GM11168 (cell line): ENCODE results near the gene CSNK2A1.

Experiments used
- in situ Hi-C: fragments of 300-500 bp; cut with MboI; formaldehyde crosslinking; loops from one replicate; pipeline ENCODE4 v1.12.0; 2022; ENCODE audit warnings: low sequenced_read_pairs; ENCODE audit not compliant: unreplicated experiment

CSNK2A1 gene

DNA sequence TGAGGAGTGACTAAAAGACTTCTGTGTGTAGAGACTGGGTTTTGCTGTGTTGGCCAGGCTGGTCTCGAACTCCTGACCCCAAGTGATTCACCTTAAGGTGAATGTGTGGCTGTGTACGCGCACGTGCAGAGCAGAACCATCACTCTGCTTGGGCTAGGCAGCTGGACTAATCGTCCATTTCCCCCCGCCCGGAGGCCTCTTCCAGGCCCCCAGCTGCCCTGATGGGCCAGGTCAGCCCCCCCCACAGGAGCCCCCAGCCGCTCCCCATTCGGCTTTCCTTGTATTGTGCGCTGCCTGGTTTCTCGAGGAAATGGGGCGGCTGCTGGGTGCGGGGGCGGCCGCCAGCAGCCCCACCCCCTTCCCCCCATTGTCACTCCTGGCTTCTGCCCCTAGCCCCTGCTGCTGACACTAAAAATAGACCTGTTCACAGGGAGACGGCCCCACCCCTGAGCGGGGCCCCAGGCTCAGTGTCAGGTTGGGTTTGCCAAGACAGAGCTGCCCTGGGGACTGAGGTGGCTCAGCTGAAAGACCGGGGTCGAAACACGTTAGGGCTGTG, 24.6 kb upstream of the CSNK2A1 start:
- in situ Hi-C loops: no loop called here

DNA sequence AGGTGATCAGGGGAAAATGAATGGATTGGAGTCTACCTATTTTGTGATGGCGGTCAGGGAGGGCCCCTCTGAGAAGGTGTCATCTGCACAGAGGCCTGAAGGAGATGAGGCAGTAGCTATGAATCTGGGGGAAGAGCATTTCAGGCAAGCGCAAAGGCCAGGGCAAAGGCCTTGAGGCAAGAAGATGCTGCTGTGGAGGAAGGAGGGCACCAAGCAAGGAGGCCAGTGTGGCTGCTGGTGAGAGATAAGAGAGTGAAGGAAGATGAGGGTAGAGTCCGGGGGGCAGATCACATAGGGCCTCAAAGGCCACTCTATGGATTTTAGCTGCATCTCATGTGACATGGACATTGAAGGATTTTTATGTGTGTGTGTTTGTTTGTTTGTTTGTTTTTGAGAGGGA, 20.6 kb upstream of the CSNK2A1 start:
- in situ Hi-C loops: loop anchor here (5.0 kb wide), 1 partner anchor 83 kb away; no protein-coding TSS in a partner anchor

DNA sequence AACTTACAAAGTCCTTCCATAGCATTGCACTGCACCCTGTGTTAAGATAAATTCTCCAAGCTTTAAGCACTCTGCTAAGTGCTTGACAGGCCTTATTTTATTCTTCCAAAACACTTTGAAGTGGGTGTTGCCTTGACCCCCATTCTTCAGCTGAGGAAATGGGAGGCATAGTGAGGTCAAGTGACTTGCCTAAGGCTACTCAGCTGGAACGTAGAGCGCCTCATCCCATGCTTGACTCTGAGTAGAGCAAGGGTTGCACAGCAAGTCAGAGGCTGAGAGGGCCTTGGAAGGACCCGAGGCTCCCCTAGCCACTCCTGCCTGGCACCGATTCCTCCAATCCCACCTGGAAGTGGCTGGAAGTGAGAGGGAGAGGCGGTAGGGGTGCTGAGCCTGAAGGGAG, 19.6 kb upstream of the CSNK2A1 start:
- in situ Hi-C loops: loop anchor here (5.0 kb wide), 1 partner anchor 84 kb away; no protein-coding TSS in a partner anchor

DNA sequence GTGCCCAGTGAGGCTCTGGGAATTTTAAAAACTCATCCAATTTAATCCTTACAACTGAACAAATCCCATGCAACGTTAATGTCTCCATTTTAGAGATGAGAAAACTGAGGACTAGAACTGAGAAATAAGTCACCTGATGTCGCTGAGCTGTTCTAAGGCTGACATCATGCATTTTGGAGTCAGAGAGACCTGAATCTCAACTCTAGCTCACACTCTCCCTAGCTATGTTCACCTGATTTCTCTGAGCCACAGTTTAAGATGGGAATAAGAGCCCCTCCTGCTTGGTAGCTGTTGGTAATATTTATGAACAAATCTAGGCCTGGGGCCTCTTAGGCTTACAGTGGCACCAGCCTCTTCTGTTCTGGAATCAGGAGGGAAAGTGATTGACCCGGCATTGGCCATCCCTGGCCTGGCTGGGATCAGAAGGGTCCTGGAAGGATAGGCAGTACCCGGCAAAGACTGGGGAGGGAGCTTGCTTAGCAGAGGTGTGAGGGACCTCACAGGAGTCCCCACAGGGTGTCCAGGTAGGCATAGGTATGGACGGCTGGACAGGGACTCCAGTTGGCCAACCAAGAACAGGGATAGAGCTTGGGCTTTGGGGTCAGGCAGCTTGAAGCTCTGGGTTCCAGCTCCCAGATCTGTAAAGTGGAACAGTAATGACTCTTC, 18.8 kb upstream of the CSNK2A1 start:
- in situ Hi-C loops: loop anchor here (5.0 kb wide), 1 partner anchor 85 kb away; no protein-coding TSS in a partner anchor

DNA sequence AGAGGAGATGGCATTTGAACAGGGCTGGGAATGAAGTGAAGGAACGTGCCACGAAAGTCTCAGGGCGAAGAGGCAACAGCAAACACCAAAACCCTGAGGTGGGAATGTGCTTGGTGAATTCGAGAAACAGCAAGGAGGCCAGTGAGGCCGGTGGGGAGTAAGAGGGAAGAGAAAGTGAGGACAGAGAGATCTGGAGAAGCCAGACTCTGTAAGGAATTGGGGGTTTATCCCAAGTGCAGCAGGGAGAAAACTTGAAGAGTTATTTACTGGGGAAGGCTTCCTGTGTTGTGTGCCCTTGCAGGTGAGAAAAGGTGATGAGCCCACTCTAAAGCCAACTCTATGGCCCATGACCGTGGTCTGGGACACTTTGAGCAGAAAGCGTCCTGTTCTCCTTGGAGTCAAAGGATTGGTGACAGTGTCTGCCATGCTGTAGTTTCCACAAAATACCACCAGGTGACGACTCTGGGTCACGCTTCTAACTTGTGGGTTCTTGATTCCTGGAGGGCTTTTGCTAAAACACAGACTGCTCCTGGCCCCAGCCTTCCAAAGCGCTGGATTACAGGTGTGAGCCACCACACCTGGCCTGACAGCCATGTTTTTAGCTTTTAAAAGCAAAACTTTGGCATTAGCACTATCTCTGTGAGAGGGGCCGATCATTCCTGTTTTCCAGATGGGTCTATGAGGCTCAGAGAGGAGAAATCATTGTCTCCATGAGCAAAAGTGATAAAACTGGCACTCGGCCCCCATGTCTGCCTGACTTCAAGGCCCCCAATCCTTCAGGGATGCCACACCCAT, 18.0 kb upstream of the CSNK2A1 start:
- in situ Hi-C loops: loop anchor here (5.0 kb wide), 1 partner anchor 86 kb away; no protein-coding TSS in a partner anchor

DNA sequence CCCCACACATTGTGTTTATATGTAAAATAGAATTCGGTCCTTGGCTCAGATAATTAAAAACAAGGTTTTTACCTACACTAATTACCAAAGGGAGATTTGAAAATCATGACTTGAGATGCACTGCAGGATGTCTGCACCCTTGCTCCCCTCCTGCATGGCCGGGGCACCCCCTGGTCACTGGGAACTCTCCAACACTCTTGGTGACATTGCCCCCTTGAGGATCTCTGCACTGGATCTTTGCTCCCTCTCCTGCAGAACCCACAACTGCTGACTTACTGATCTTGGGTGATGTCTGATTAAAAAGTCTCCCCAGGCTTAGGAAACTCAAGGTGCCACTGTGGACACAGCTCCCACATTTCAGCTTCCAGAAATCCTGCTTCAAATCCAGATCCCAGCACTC, 17.1 kb upstream of the CSNK2A1 start:
- in situ Hi-C loops: loop anchor here (5.0 kb wide), 1 partner anchor 87 kb away; no protein-coding TSS in a partner anchor

DNA sequence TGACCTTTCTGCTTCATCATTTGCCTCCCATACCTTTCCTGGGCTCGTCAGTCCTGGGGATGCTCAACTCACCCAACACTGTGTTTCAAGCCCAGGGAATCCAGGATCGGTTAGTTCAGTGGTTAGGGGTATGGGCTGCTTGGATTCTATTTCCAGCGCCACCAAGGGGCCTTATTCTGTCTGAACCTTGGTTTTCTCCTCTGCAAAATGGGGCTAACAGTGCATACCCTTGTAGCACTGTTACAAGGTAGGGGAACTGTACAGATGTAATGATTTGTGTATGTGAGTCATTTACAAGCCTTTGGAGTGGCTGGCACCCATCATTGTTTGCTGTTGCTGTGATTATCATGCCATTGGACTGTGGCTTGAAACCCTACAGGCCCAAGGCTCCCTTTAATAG, 14.5 kb upstream of the CSNK2A1 start:
- in situ Hi-C loops: no loop called here

DNA sequence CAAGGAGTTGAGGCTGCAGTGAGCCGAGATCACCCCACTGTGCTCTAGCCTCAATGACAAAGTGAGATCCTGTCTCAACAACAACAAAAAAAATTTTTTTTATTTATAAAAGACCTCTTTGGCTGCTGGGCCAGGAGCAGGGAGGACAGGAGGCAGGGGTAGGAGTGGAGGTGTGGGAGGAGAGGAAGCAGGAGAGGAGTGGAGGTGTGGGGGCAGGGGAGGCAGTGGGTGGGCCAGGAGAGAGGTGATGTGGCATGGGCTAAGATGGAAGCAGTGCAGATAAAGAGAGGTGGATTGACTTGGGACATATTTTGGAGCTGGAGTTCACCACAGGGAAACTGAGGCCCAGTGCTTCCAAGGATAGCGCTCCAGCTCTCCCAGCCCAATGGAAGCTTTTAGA, 13.4 kb upstream of the CSNK2A1 start:
- in situ Hi-C loops: no loop called here

DNA sequence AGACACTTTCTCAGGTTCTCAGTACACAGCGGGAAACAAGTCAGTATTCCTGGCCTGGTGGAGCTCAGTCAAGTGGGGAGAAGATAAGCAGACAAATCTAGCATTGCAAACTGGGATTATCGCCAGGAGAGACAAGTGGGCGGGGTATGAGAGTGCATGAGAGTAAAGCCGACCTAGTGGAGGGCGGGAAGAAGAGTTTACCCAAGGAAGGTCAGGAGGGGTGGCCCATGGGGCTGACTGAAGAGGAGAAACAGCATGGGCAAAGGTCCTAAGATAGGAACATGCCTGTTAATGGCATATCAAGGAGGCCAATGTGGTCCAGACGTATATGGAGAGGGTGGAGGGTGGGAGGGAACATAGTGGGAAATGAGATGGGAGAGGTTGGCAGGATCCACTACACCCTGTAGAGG, 12.4 kb upstream of the CSNK2A1 start:
- in situ Hi-C loops: no loop called here

DNA sequence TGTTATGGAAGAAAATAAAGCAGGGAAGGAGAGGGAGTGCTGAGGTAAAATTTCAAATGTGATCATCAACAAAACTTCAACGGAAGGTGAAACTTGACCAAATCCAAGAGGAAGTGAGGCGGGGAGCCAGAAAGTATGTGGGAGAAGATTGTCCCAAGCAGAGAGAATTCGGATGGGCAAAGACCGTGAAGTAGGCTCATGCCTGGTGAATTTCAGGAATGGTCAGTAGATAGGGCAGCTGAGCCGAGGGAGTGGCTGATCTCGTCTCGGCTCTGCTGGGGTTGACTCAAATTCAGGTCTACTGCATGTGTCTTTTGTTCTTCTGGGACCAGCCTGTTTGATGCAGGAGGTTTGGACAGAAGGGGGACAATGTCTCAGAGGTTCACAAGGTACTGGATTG, 7.0 kb upstream of the CSNK2A1 start:
- in situ Hi-C loops: no loop called here

DNA sequence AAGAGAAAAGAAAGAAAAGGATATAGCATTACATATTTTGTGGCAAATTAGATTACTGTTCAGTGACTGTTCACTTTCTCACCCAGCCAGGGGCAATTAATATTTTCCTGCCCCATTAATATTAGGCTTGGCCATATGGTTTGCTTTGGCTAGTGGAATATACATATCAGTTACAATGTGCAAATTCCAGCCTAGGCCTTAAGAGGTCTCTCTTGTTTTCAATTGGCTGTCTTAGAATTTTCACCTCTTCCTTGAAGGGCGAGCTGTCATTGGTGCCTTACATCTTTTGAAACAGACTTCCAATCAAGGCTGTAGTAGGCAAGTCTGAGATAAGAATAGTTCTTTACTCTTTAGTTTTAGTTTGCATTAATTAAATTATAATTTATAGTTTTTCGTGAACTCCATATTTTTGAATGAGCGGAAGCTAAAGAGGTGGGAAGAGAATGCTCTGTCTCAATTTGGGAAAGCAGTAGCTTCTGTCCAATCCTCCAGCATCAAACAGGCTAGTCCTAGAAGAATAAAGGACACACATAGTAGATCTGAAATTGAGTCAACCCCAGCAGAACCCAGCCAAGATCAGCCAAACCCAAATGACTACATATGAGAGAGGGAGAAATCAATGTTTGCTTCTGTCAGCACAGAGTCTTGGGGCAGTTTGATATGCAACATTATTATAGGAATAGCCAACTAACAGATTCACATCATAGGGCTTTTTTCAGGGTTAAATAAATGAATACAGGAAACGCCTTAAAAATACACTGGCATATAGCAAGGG, 6.3 kb upstream of the CSNK2A1 start:
- in situ Hi-C loops: no loop called here

DNA sequence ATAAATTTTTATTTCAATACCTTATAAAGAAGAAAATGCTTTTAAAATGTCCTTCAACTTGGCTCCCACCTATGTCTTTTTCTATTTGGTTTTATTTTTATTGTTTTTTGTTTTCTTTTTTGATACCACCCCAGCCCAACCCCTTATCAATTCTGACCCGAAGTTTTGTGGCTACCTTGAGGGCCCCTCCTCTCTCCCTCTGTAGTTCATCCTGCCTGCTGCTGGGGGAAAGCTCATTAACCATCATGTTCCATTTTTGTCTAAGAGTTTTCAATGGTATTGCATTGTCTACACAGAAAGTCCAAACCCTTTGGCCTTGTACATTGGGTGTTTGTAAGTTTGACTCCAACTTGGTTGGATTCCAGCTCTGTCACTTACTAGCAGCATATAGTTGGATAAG, 5.3 kb upstream of the CSNK2A1 start:
- in situ Hi-C loops: no loop called here

DNA sequence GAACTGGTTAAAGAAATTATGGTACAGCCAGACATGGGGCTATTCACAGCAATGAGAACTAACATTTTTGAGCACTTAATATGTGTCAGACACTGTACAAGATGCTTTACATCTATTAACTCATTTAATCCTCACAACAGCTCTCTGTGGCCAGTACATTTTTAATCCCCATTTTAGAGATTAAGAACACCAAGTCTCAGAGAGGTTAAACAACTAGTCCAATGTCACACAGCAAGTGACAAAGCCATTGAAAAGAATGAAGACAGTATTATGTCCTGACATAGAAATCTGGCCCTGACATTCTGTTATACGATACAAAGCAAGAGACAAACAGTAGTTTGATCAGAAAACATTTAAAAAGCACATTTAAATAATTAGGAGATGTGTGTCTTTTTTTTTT, 3.8 kb upstream of the CSNK2A1 start:
- in situ Hi-C loops: no loop called here

DNA sequence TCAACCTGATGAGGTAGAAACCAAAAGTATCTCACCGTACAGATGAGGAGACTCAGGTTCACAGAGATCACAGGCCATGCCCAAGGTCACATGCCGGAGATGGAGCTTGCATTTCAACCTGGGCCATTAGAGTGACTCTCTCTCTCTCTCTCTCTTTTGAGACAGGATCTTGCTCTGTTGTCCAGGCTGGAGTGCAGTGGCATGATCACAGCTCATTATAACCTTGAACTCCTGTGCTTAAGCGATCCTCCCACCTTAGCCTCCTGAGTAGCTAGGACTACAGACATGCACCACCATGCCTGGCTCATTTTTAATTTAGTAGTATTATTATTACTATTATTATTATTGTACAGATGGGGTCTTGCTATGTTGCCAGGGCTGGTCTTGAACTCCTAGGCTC, 2.8 kb upstream of the CSNK2A1 start:
- in situ Hi-C loops: no loop called here

DNA sequence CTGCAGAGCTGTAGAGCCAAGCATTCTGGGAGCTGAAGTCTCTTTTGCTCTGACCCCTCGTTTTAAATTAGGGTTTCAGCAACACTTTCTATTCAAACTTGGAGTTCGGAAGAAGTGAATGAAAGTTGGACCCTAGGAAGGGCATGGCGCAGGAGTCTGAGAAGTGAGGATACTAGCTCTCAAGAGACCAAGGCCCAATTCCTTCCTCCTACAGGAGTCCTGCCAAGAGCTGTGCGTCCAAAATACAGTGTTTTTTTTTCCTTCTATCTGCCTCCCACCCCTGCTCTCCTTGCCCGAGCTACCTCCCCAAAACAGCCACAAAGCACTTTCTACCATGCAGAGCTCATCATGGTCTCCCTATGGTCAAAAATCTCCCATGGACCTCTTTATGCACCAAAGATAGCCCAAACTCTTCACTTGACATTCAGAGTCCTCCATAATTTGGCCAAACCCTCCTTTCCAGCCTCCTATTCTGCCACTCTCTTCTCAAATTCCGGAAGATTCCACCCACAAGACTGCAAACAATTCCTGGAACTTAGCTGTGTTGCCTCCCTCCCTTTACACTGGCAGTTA, 649 bp upstream of the CSNK2A1 start:
- in situ Hi-C loops: no loop called here

DNA sequence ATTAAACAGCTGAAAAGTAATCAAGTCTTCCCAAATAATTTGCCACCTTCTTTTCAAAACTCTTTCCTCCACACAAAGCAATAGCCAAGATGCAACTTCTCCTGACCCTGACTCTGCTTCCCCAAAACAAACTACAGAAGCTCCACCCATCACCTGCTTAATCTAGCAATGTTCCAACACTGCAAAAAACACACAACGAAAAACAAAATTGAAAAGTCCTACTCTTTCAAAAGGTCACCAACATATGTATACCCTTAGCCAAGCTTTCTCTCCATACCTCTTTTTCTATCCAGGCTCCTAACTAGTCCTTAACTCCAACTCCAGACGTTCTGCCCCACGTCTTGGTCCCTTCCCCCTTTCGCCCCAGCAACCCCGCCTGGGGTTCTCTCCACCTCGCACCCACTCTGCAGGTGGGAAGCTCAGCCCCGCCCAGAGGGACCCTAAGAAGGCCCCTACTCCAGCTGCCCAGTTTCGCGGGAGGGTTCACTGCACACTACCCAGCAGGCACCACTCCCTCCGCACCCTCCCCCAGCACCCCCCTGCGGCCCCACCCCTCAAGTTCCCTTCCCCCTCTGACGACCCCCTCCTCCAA, 717 bp downstream of the CSNK2A1 start:
- in situ Hi-C loops: no loop called here

DNA sequence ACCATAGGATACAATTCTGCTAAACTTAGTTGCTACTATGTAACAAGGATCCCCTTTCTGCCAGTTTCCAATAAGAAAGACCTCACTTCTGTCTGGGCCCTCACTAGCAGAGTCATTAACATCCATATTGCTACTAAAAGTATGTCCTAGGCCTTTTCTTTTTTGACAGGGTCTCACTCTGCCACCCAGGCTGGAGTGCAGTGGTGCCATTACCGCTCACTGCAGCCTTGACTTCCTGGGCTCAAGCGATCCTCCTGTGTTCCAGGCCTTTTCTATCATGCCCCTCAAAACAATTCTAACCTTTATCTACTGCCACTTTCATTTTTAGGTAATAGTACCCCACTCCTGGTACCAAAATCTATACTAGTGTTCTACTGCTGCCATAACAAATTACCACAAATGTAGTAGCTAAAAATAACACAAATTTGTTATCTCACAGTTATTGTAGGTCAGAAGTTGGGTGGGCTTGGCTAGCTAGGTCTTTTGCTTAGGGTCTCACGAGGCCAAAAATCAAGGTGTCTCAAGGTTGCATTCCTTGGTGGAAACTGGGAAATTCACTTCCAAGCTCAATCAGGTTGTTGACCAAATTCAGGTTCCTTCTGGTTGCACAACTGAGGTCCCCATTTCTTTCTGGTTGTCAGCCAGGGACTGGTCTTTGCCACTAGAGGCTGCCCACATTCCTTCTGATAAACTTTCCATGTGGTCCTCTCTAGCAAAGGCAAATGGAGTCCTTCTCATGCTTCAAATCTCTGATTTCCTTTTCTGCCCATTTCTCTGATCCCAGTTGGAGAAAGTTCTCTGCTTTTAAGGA, 3.0 kb downstream of the CSNK2A1 start:
- in situ Hi-C loops: no loop called here

DNA sequence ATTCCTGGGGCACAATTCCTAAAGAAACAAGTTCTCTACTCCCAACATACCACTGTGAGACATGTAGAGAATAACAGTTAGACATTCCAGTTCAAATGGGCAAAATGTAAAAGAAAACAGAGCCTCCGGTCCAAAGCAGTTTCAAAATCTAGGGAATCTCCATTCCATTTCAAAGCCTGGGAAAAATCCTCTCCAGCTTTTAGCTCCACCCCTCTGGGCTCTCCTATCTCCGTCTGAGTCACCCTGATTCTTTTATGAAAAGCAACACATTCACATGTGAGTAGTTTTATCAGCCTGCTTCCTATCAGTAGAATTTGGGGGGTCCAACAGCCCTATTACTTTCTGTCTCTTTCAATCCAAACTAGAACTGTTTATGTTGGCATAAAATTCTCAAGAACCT, 3.7 kb downstream of the CSNK2A1 start:
- in situ Hi-C loops: no loop called here

DNA sequence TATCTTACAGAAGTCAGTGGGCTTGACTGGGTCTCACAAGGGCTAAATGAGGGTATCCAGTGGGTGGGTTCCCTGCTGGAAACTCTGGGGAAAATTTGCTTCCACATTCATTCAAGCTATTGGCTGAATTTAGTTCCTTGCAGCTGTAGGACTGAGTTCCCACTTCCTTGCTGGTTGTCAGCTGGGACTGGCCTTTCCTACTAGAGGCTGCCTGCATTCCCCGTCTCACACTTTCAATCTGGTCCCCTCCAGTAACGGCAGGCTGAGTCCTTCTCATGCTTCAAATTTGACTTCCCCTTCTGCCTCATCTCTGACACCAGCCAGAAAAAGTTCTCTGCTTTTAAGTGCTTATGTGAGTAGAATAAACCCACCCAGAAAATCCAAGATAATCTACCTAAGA, 4.4 kb downstream of the CSNK2A1 start:
- in situ Hi-C loops: no loop called here
